ENCODE data around the gene AARSD1.

GRCh38 chr17:42992872-42993271, 28.6 kb upstream of the AARSD1 start:
- no peak for TF ChIP-seq CTCF (IDR thresholded peaks at IDR 0.05)
- TF ChIP-seq POLR2A (IDR thresholded peaks at IDR 0.05): no peak
